ENCODE data around the gene FRS3.

Gene FRS3

GRCh38 chr6:41781366-41781730 lies 1.6 kb upstream of the FRS3 start:
- peaks cover 22 to 23% of the 10 kb centered on the region in 2 donors for H3K4me1 ChIP-seq (ENCODE audit: control insufficient read depth in 2 of 2, insufficient read depth in 2 of 2, low read length in 2 of 2)
- H3K27me3 ChIP-seq (ENCODE audit: control insufficient read depth in 2 of 2, insufficient read depth in 2 of 2, low read length in 2 of 2), result no peaks in the 10 kb centered on the region

GRCh38 chr6:41780551-41781365 lies 1.1 kb upstream of the FRS3 start, which contains the start of gene PRICKLE4:
TSS of gene PRICKLE4 (plus strand) at chr6:41780782. CDS start at chr6:41783474, 2,692 bp downstream.
- Histone ChIP-seq H3K27me3 (ENCODE audit: control insufficient read depth in 2 of 2, insufficient read depth in 2 of 2, low read length in 2 of 2) (no peaks in the 10 kb centered on the region), H3K4me1 (ENCODE audit: control insufficient read depth in 2 of 2, insufficient read depth in 2 of 2, low read length in 2 of 2) (peaks cover 17 to 19% of the 10 kb centered on the region in 2 donors), H3K9ac (ENCODE audit: low read depth in 1 of 2, low read length in 2 of 2) (peak within 1 kb of the TSS; percentile 60 to 63)

More at GRCh38 chr6:41781366-41781730, 1.6 kb upstream of the FRS3 start:
- Histone ChIP-seq H3K36me3 (ENCODE audit: control insufficient read depth in 2 of 2, insufficient read depth in 2 of 2, low read length in 2 of 2) (peaks cover 2 to 12% of the 10 kb centered on the region in 2 donors), H3K27ac (ENCODE audit: low read depth in 2 of 2, low read length in 2 of 2) (peak overlapping the region; percentile 76 to 77), H3K9me3 (ENCODE audit: control insufficient read depth in 2 of 2, low read length in 2 of 2) (no peaks in the 10 kb centered on the region), H3K4me3 (ENCODE audit: low read length in 2 of 2) (peak overlapping the region; percentile 62 to 76), H3K9ac (ENCODE audit: low read depth in 1 of 2, low read length in 2 of 2) (peak overlapping the region; percentile 60 to 62)

DNA sequence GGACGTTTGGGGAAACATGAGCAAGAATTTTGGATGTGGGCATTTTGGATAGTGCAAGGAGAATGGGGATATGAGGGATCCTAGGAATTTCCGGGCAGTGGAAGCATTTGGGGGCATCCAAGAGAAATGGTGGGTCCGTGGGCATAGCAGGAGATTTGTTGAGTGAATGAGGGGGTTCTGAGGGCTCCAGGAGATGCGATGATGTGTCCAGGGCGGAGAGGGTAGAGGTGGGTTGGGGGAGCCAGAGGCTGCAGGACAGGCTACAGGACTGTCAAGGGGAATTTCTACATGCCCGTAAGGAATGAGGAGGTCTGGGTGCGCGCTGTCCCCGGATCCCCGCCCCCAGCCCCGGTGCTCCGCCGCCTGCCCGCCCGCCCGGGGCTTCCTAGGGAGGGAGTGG lies 364 bp downstream of the FRS3 start:
- peak overlapping the region; percentile 60 to 63 for H3K9ac ChIP-seq (ENCODE audit: low read depth in 1 of 2, low read length in 2 of 2)
- peak overlapping the region; percentile 78 to 84 for H3K4me3 ChIP-seq (ENCODE audit: low read length in 2 of 2)
- H3K27me3 ChIP-seq (ENCODE audit: control insufficient read depth in 2 of 2, insufficient read depth in 2 of 2, low read length in 2 of 2), result no peaks in the 10 kb centered on the region
- H3K4me1 ChIP-seq (ENCODE audit: control insufficient read depth in 2 of 2, insufficient read depth in 2 of 2, low read length in 2 of 2), result peaks cover 14 to 18% of the 10 kb centered on the region in 2 donors
- H3K36me3 ChIP-seq (ENCODE audit: control insufficient read depth in 2 of 2, insufficient read depth in 2 of 2, low read length in 2 of 2), result peaks cover 8 to 23% of the 10 kb centered on the region in 2 donors
- H3K9me3 ChIP-seq (ENCODE audit: control insufficient read depth in 2 of 2, low read length in 2 of 2), result no peaks in the 10 kb centered on the region
- peak overlapping the region in 1 of 2 donors; percentile 26 for H3K27ac ChIP-seq (ENCODE audit: low read depth in 2 of 2, low read length in 2 of 2)

More at GRCh38 chr6:41780551-41781365, 1.1 kb upstream of the FRS3 start, which contains the start of gene PRICKLE4:
- Histone ChIP-seq H3K4me3 (ENCODE audit: low read length in 2 of 2) (peak within 1 kb of the TSS; percentile 79 to 84), H3K9me3 (ENCODE audit: control insufficient read depth in 2 of 2, low read length in 2 of 2) (no peaks in the 10 kb centered on the region), H3K36me3 (ENCODE audit: control insufficient read depth in 2 of 2, insufficient read depth in 2 of 2, low read length in 2 of 2) (peaks cover 2 to 13% of the 10 kb centered on the region in 2 donors), H3K27ac (ENCODE audit: low read depth in 2 of 2, low read length in 2 of 2) (peak within 1 kb of the TSS; percentile 76 to 77)

- peak overlapping the region; percentile 60 to 63 for H3K9ac ChIP-seq (ENCODE audit: low read depth in 1 of 2, low read length in 2 of 2)
- peaks cover 8 to 25% of the 10 kb centered on the region in 2 donors for H3K36me3 ChIP-seq (ENCODE audit: control insufficient read depth in 2 of 2, insufficient read depth in 2 of 2, low read length in 2 of 2)
- H3K4me1 ChIP-seq (ENCODE audit: control insufficient read depth in 2 of 2, insufficient read depth in 2 of 2, low read length in 2 of 2), result peaks cover 14 to 18% of the 10 kb centered on the region in 2 donors
- H3K9me3 ChIP-seq (ENCODE audit: control insufficient read depth in 2 of 2, low read length in 2 of 2), result no peaks in the 10 kb centered on the region
- peak overlapping the region in 1 of 2 donors; percentile 78 for H3K4me3 ChIP-seq (ENCODE audit: low read length in 2 of 2)
- no peak overlapping the region for H3K27ac ChIP-seq (ENCODE audit: low read depth in 2 of 2, low read length in 2 of 2)
- no peaks in the 10 kb centered on the region for H3K27me3 ChIP-seq (ENCODE audit: control insufficient read depth in 2 of 2, insufficient read depth in 2 of 2, low read length in 2 of 2)
Observed at GRCh38 chr6:41778895-41779294, 805 bp downstream of the FRS3 start.

GRCh38 chr6:41777551-41778285 lies 2.0 kb downstream of the FRS3 start:
- H3K27ac ChIP-seq (ENCODE audit: low read depth in 2 of 2, low read length in 2 of 2), result no peak overlapping the region
- H3K9ac ChIP-seq (ENCODE audit: low read depth in 1 of 2, low read length in 2 of 2), result no peak overlapping the region
- peaks cover 12 to 25% of the 10 kb centered on the region in 2 donors for H3K36me3 ChIP-seq (ENCODE audit: control insufficient read depth in 2 of 2, insufficient read depth in 2 of 2, low read length in 2 of 2)
- H3K9me3 ChIP-seq (ENCODE audit: control insufficient read depth in 2 of 2, low read length in 2 of 2), result no peaks in the 10 kb centered on the region
- peaks cover 14 to 18% of the 10 kb centered on the region in 2 donors for H3K4me1 ChIP-seq (ENCODE audit: control insufficient read depth in 2 of 2, insufficient read depth in 2 of 2, low read length in 2 of 2)
- H3K27me3 ChIP-seq (ENCODE audit: control insufficient read depth in 2 of 2, insufficient read depth in 2 of 2, low read length in 2 of 2), result no peaks in the 10 kb centered on the region
- H3K4me3 ChIP-seq (ENCODE audit: low read length in 2 of 2), result no peak overlapping the region

DNA sequence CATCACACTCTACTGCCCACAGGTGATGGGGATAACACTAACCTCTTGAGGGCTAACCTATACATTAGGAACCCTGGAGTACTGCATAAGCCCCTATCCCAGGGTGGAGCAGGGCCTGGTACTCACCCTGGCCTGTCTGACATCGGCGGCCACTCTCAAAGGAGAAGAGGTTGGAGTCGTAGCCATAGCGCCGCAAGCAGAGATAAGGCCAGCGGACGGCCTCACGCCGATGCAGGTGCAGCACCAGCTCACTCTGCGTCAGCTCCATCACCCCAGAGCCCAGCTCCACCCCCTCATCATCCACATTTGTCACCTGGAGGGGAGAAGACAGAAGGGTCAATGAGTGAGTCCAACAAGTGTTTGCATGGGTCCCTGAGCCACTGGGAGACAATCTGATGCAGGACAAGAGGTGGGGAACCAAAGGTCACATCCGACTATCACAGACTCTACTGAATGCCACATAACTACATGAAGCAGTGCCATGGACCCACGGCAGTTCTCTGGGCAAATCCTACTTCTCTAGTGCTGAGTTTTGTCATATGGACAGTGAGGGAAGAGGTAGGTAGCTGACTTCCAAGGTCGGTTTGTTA lies 4.3 kb downstream of the FRS3 start:
- no peak overlapping the region for H3K27ac ChIP-seq (ENCODE audit: low read depth in 2 of 2, low read length in 2 of 2)
- no peaks in the 10 kb centered on the region for H3K9me3 ChIP-seq (ENCODE audit: control insufficient read depth in 2 of 2, low read length in 2 of 2)
- peaks cover 28 to 42% of the 10 kb centered on the region in 2 donors for H3K36me3 ChIP-seq (ENCODE audit: control insufficient read depth in 2 of 2, insufficient read depth in 2 of 2, low read length in 2 of 2)
- H3K4me3 ChIP-seq (ENCODE audit: low read length in 2 of 2), result no peak overlapping the region
- peaks cover 2 to 9% of the 10 kb centered on the region in 2 donors for H3K4me1 ChIP-seq (ENCODE audit: control insufficient read depth in 2 of 2, insufficient read depth in 2 of 2, low read length in 2 of 2)
- no peak overlapping the region for H3K9ac ChIP-seq (ENCODE audit: low read depth in 1 of 2, low read length in 2 of 2)
- H3K27me3 ChIP-seq (ENCODE audit: control insufficient read depth in 2 of 2, insufficient read depth in 2 of 2, low read length in 2 of 2), result no peaks in the 10 kb centered on the region

DNA sequence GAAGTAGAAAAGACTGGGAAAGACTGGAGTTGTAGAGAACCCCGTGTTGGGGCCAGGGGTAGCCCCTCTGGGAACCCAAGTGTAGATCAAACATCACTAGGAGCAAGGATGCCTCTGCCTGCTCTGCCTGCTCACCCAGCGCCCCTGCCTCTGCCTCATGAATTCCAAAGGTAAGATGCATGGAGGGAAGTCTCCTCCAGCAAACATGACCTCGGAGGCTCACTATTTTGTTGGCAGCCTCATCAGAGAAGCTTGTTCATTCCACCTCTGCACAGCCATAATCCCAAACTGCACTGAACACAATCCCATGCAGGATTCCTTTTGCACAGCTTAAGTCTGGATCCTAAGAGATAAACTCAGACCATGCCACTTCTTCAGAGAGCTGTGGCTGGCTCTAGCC lies 4.9 kb downstream of the FRS3 start:
- Histone ChIP-seq H3K27me3 (ENCODE audit: control insufficient read depth in 2 of 2, insufficient read depth in 2 of 2, low read length in 2 of 2) (no peaks in the 10 kb centered on the region), H3K9ac (ENCODE audit: low read depth in 1 of 2, low read length in 2 of 2) (no peak overlapping the region), H3K4me3 (ENCODE audit: low read length in 2 of 2) (no peak overlapping the region), H3K27ac (ENCODE audit: low read depth in 2 of 2, low read length in 2 of 2) (no peak overlapping the region), H3K9me3 (ENCODE audit: control insufficient read depth in 2 of 2, low read length in 2 of 2) (no peaks in the 10 kb centered on the region), H3K4me1 (ENCODE audit: control insufficient read depth in 2 of 2, insufficient read depth in 2 of 2, low read length in 2 of 2) (peaks cover 2 to 9% of the 10 kb centered on the region in 2 donors), H3K36me3 (ENCODE audit: control insufficient read depth in 2 of 2, insufficient read depth in 2 of 2, low read length in 2 of 2) (peaks cover 28 to 45% of the 10 kb centered on the region in 2 donors)

- Histone ChIP-seq H3K9me3 (ENCODE audit: control insufficient read depth in 2 of 2, low read length in 2 of 2) (no peaks in the 10 kb centered on the region), H3K27ac (ENCODE audit: low read depth in 2 of 2, low read length in 2 of 2) (no peak overlapping the region), H3K36me3 (ENCODE audit: control insufficient read depth in 2 of 2, insufficient read depth in 2 of 2, low read length in 2 of 2) (peaks cover 28 to 38% of the 10 kb centered on the region in 2 donors), H3K4me3 (ENCODE audit: low read length in 2 of 2) (no peak overlapping the region), H3K27me3 (ENCODE audit: control insufficient read depth in 2 of 2, insufficient read depth in 2 of 2, low read length in 2 of 2) (no peaks in the 10 kb centered on the region), H3K4me1 (ENCODE audit: control insufficient read depth in 2 of 2, insufficient read depth in 2 of 2, low read length in 2 of 2) (peaks cover 4 to 10% of the 10 kb centered on the region in 2 donors), H3K9ac (ENCODE audit: low read depth in 1 of 2, low read length in 2 of 2) (no peak overlapping the region)
Observed at GRCh38 chr6:41771058-41771983, 8.4 kb downstream of the FRS3 start.

- Histone ChIP-seq H3K27me3 (ENCODE audit: control insufficient read depth in 2 of 2, insufficient read depth in 2 of 2, low read length in 2 of 2) (no peaks in the 10 kb centered on the region), H3K4me3 (ENCODE audit: low read length in 2 of 2) (no peak overlapping the region), H3K36me3 (ENCODE audit: control insufficient read depth in 2 of 2, insufficient read depth in 2 of 2, low read length in 2 of 2) (peaks cover 28 to 35% of the 10 kb centered on the region in 2 donors)
Observed at GRCh38 chr6:41770381-41771057, 9.2 kb downstream of the FRS3 start.

More at GRCh38 chr6:41770381-41771057, 9.2 kb downstream of the FRS3 start:
- H3K9me3 ChIP-seq (ENCODE audit: control insufficient read depth in 2 of 2, low read length in 2 of 2), result no peaks in the 10 kb centered on the region
- no peak overlapping the region for H3K27ac ChIP-seq (ENCODE audit: low read depth in 2 of 2, low read length in 2 of 2)
- H3K4me1 ChIP-seq (ENCODE audit: control insufficient read depth in 2 of 2, insufficient read depth in 2 of 2, low read length in 2 of 2), result peaks cover 4 to 10% of the 10 kb centered on the region in 2 donors
- H3K9ac ChIP-seq (ENCODE audit: low read depth in 1 of 2, low read length in 2 of 2), result no peak overlapping the region

Data from mucosa of rectum (tissue), 2 donors.